OCI-M1 (cell line): Measurements from ENCODE around the gene ANKRD13D.

Experiments used
- DNase-seq: peaks from one replicate; lab custom pipeline; 2025; lab: John Stamatoyannopoulos, UW

ANKRD13D gene

GRCh38 chr11:67261946-67262681, 27.0 kb upstream of the ANKRD13D start:
- DNase-seq = no peak

GRCh38 chr11:67262731-67263675, 26.1 kb upstream of the ANKRD13D start:
- peak; percentile 94 for DNase-seq

- no peak for DNase-seq
Measured at GRCh38 chr11:67264260-67264659, 24.8 kb upstream of the ANKRD13D start.

GRCh38 chr11:67264877-67265632, 24.0 kb upstream of the ANKRD13D start:
- no peak for DNase-seq

- DNase-seq = peak; percentile 82
Measured at GRCh38 chr11:67265633-67266448, 23.3 kb upstream of the ANKRD13D start.

GRCh38 chr11:67266449-67267187, 22.5 kb upstream of the ANKRD13D start, which contains the start of gene GRK2:
TSS of gene GRK2 (plus strand) at chr11:67266473. CDS start at chr11:67266700, 227 bp downstream.
- peak; percentile 60 for DNase-seq

GRCh38 chr11:67267188-67268080, 21.7 kb upstream of the ANKRD13D start:
- DNase-seq = peak; percentile 11

- peak; percentile 59 for DNase-seq
Measured at GRCh38 chr11:67268081-67268961, 20.8 kb upstream of the ANKRD13D start.

GRCh38 chr11:67268962-67269268, 20.2 kb upstream of the ANKRD13D start:
- no peak for DNase-seq

GRCh38 chr11:67269401-67270255, 19.5 kb upstream of the ANKRD13D start:
- DNase-seq = no peak

GRCh38 chr11:67270256-67271204, 18.6 kb upstream of the ANKRD13D start:
- no peak for DNase-seq

GRCh38 chr11:67271205-67271540, 17.9 kb upstream of the ANKRD13D start:
- DNase-seq = no peak

- DNase-seq = no peak
Measured at GRCh38 chr11:67271541-67272284, 17.4 kb upstream of the ANKRD13D start.

- DNase-seq = no peak
Measured at GRCh38 chr11:67272327-67273259, 16.5 kb upstream of the ANKRD13D start.
